CD4-positive, alpha-beta T cell treated with Interleukin-4 for 4 hours (primary cell): ENCODE measurements around the gene TSR3.
"Not testable (repeated sequence)": the region's sequence is repeated elsewhere in the genome, so short reads cannot be mapped to it uniquely, and the experiment has no call there.

Experiments
- DNase-seq: peaks from one replicate; pipeline ENCODE4 v3.0.0-alpha.2; 2020

The TSR3 gene

GRCh38 chr16:1335996-1336395 lies 15.7 kb downstream of the TSR3 start:
- no peak for DNase-seq

GRCh38 chr16:1335211-1335971 lies 16.3 kb downstream of the TSR3 start:
- DNase-seq: no peak

GRCh38 chr16:1334739-1335138 lies 16.9 kb downstream of the TSR3 start:
- DNase-seq: no peak

- DNase-seq: no peak
Measured at GRCh38 chr16:1333854-1334700, 17.6 kb downstream of the TSR3 start.

DNA sequence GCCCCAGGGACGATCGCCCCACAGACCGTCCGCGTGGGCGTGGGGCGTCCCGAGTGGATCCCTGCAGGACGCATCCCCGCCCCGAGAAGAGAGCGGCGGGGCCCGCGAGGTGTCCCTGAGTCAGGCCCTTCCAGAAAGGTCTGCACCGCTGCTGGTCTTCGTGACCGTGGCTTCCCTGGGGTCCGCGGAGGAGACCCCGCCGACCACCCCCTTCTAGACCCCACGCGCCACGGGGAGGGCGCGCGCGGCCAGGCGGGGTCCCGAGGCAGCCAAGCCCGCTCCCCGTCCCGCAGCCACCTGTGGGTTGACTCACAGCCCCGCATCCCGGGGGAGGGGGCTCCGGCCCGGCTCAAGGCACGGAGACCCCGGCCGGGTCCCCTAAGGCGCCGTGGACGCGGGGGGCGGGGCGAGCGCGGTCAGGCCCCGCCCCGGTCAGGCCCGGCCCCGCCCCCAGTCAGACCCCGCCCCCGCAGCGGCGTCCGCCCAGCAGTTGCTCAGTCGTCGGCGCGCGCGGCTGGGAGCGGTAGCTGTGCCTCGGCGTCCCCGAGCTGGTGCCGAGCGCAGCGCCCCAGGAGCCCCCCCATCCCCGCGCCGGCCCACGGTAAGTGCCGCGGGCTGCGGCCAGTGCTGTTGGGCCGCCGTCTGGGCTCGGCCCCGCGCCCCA lies 18.4 kb downstream of the TSR3 start, which contains the start of gene BAIAP3:
TSS of gene BAIAP3 (plus strand) at position 497 of the 664 bp plus-strand sequence. CDS start 4,905 bp downstream, outside the sequence.
- DNase-seq: no peak

DNA sequence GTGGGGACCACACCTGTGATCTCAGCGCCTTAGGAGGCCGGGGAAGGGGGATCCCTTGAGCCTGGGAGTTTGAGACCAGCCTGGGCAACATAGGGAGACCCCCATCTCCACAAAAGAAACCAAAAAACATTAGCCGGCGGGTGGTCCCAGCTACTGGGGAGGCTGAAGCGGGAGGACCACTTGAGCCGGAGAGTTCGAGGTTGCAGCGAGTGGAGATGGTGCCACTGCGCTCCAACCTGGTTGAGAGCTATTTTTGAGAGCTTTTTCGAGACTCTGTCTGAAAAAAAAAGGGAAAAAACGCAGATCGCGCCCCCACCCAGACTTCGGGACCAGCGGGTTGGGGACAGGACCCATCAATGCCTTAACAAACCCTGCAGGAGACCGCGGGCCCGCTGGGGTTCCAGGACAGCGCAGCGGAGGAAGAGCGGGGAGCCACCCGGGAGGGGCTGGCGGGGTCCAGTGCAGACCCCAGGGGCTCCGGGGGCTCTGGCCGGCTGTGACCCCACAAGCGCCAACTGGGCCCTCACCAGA lies 19.0 kb downstream of the TSR3 start:
- DNase-seq: no peak

DNA sequence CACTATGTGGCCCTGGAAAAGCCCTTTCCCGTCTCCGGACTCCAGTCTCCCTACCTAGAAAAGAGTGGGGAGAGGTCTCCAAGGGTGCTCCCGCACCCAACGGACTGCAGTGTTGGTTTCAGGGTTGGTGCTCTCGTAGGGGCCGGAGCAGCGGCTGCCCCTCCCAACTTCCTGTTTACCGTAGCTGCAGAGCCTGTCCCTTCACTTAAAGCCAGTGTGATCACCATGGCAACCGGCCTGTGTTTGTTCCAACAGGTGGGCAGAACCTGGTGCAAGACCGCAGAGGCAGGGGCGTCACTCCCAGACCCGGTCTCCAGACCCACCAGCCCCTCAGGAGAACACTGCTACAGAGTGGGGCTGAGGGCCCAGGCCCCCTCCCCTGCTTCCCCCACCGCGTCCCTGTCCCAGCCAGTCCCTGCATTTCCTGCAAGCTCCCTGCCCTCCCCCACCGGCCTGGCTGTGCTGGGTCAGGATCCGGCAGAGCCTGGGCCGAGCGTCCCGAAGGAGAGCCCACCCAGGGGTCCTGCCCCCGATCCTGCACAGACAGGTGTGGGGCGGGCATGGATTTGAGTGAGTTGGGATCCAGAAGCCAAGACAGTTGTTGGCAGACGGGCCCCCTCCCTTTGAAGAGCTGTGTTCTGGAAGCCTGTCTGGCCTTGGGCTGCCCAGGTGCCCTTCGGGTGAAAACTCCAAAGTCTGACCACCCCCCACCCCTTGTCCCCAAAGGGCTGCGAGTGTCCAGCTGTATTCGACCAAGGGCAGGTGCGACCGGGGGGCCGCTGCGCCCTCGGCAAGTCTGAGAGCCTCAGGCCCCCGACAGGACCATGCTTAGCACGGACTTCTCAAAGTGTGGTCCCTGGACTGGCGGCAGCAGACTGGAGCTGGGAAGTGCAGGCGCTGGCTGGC lies 19.7 kb downstream of the TSR3 start:
- peak; percentile 83 for DNase-seq

GRCh38 chr16:1330931-1331711 lies 20.6 kb downstream of the TSR3 start:
- no peak for DNase-seq

- no peak for DNase-seq
Measured at GRCh38 chr16:1330260-1330914, 21.3 kb downstream of the TSR3 start.

GRCh38 chr16:1328961-1329360 lies 22.7 kb downstream of the TSR3 start:
- not testable (repeated sequence) for DNase-seq

- DNase-seq: not testable (repeated sequence)
Measured at GRCh38 chr16:1328136-1328535, 23.5 kb downstream of the TSR3 start.

- DNase-seq: no peak
Measured at GRCh38 chr16:1327619-1327947, 24.1 kb downstream of the TSR3 start.

GRCh38 chr16:1326946-1327618 lies 24.6 kb downstream of the TSR3 start:
- no peak for DNase-seq

DNA sequence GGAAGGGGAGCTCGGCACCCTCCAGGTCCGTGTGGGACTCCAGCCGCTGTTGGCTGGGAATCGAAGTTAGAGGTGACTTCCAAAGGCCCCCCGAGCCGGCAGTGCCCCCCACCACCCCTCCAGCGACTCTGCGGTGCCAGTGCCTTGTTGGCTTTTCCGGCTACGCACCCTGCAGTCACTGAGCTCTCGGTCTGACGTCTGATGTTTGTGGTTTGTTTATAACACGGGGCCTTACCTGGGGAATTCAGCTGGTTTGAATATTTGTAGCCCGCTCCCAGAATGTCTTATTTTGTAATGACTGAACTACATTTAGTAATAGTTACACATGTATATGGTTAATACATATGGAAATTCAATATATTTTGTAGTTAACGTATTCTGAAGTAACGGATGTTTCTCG lies 25.3 kb downstream of the TSR3 start:
- no peak for DNase-seq

DNA sequence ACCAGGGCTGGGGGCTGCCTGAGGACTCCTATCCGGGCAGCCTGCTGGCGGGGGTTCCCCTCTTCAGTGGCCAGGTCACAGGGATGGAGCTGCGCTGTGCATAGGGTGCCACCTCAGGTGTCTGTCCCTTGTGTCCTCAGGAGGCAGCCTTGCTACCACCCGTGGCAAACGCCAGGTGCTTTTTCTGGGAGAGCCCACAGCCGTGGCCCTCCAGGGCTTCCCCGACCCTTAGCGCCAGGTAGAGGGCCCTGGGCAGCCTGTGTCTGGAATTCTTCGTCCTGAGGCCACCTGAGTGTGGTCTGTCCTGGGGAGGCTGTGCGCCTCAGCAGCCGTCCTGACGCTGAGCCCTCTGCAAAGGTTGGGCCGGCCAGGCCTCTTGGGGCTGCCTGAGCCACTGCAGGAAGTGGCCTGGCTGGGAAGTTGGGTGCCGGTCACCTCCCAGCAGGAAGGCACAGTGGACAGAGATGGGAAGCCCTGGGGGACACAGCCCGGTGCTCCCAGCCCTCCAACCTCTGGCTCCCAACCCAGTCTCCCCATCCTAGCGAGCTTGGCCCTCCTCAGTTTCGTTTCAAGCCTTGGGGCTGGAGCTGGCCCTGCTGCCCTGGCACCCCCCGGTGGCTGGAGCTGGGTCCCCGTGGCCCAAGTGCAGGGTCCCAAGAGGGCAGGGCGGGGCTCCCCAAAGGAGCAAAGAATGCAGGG lies 25.9 kb downstream of the TSR3 start:
- DNase-seq: no peak

DNA sequence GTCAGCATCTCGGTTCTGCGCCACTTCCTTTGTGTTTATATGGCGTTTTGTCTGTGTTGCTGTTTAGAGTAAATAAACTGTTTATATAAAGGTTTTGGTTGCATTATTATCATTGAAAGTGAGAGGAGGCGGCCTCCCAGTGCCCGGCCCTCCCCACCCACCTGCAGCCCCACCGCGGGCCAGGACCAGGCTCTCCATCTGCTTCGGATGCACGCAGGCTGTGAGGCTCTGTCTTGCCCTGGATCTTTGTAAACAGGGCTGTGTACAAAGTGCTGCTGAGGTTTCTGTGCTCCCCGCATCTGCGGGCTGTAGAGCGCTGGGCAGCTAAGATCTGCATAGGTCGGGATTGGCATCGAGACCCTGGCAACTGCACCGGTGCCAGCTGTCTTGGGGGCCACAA lies 26.4 kb downstream of the TSR3 start:
- DNase-seq: no peak

- DNase-seq: no peak
Measured at GRCh38 chr16:1324286-1324826, 27.3 kb downstream of the TSR3 start.

DNA sequence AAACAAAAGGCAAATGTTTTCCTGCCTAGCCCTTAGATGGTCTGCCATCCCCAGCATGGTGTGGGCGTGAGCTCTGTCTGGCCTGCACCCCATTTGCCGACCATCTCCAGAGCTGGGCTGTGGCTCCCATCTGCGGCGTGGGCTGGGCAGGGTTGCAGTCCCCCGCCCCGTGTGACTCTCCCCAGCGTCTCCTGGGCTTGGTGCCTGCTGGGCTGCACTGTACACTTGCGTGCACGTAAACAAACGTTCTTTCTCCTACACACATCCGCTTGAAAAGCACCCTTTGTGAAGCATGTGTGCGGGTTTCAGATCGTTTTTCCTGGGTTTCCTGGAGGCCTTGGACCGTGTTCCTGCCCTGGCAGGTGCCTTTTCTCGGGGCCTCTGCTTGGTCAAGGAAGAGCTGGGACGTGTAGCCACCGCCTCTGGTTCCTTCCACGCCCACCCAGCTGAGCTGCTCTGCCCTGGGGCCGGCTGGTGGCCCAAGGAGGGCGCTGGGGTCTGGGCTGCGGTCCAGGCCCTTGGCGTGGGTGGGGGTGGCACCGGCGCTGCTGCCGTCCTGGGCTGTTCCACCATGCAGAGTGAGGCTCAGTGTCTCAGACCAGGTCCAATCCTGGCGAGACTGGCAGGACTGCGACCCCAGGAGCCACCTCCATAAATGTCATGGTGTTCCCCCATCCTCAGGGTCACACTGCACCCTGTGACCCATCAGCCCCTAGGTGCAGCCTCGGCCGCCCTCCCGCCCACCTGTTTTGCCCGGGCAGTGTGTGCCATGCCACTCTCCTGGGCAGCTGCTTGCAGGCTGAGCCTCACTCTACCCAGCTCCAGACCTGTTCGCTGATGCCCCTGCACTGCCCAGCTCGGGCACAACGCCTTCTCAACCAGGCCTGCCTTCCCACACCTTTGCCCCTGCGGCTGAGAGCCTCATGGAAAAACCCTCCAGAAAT lies 28.1 kb downstream of the TSR3 start:
- no peak for DNase-seq
